ENCODE data around the gene PROCA1. TPM values are rescaled to one million over a fixed set of nuclear protein-coding genes. Genes with fewer than 3 reads are reported as not detected.

The PROCA1 gene
- total RNA-seq, 1 experiment from 2014 or later = 1.1 TPM

- H3K27me3 Mint-ChIP-seq (ENCODE audit: insufficient read depth, unreplicated experiment) = no peaks in the 10 kb centered on the region
- H3K4me1 Mint-ChIP-seq (ENCODE audit: insufficient read depth, unreplicated experiment) = no peaks in the 10 kb centered on the region
- POLR2A ChIA-PET = interaction anchor here (0.9 to 1.7 kb wide), 4 partner anchors 9 to 57 kb away, joined by 3 to 7 read pairs (median 6); partner anchors contain the start of genes BLTP2 and RPL23A
- no peak for TF ChIP-seq CTCF (IDR thresholded peaks at IDR 0.05; ENCODE audit: unreplicated experiment)
- peaks cover 50% of the 10 kb centered on the region for H3K36me3 Mint-ChIP-seq (ENCODE audit: insufficient read depth, unreplicated experiment)
- CTCF ChIA-PET = no interaction called here
- H3K4me3 Mint-ChIP-seq (ENCODE audit: unreplicated experiment) = no peak overlapping the region
- intact Hi-C loops (cut with micrococcal nuclease) = no loop called here
- no peak overlapping the region for H3K27ac Mint-ChIP-seq (ENCODE audit: low read depth, unreplicated experiment)
- no TSS peak for BruUV-seq (replicated peaks)
- no peaks in the 10 kb centered on the region for H3K9me3 Mint-ChIP-seq (ENCODE audit: unreplicated experiment)
- no peak for DNase-seq (ENCODE audit: unreplicated experiment)
These were observed 8.9 kb downstream of the PROCA1 start for GRCh38 chr17:28702752-28703150.

- H3K4me1 Mint-ChIP-seq (ENCODE audit: insufficient read depth, unreplicated experiment) = no peaks in the 10 kb centered on the region
- POLR2A ChIA-PET = interaction anchor here (0.9 to 1.7 kb wide), 4 partner anchors 8 to 57 kb away, joined by 3 to 7 read pairs (median 6); partner anchors contain the start of genes BLTP2 and RPL23A
- no peak overlapping the region for H3K4me3 Mint-ChIP-seq (ENCODE audit: unreplicated experiment)
- H3K27me3 Mint-ChIP-seq (ENCODE audit: insufficient read depth, unreplicated experiment) = no peaks in the 10 kb centered on the region
- no peak for TF ChIP-seq CTCF (IDR thresholded peaks at IDR 0.05; ENCODE audit: unreplicated experiment)
- no peak for DNase-seq (ENCODE audit: unreplicated experiment)
- intact Hi-C loops (cut with micrococcal nuclease) = no loop called here
- H3K36me3 Mint-ChIP-seq (ENCODE audit: insufficient read depth, unreplicated experiment) = peaks cover 56% of the 10 kb centered on the region
- no peaks in the 10 kb centered on the region for H3K9me3 Mint-ChIP-seq (ENCODE audit: unreplicated experiment)
- H3K27ac Mint-ChIP-seq (ENCODE audit: low read depth, unreplicated experiment) = no peak overlapping the region
- CTCF ChIA-PET = no interaction called here
- BruUV-seq (replicated peaks) = no TSS peak
These were observed 9.5 kb downstream of the PROCA1 start for GRCh38 chr17:28702026-28702751.

GRCh38 chr17:28700830-28701492 lies 10.7 kb downstream of the PROCA1 start:
- CTCF ChIA-PET = no interaction called here
- Mint-ChIP-seq H3K27me3 (ENCODE audit: insufficient read depth, unreplicated experiment) (no peaks in the 10 kb centered on the region), H3K27ac (ENCODE audit: low read depth, unreplicated experiment) (no peak overlapping the region), H3K4me3 (ENCODE audit: unreplicated experiment) (no peak overlapping the region), H3K9me3 (ENCODE audit: unreplicated experiment) (no peaks in the 10 kb centered on the region), H3K4me1 (ENCODE audit: insufficient read depth, unreplicated experiment) (no peaks in the 10 kb centered on the region), H3K36me3 (ENCODE audit: insufficient read depth, unreplicated experiment) (peaks cover 68% of the 10 kb centered on the region)
- no peak for TF ChIP-seq CTCF (IDR thresholded peaks at IDR 0.05; ENCODE audit: unreplicated experiment)
- intact Hi-C loops (cut with micrococcal nuclease) = no loop called here
- no peak for DNase-seq (ENCODE audit: unreplicated experiment)
- BruUV-seq (replicated peaks) = no TSS peak
- POLR2A ChIA-PET = no interaction called here

- H3K4me1 Mint-ChIP-seq (ENCODE audit: insufficient read depth, unreplicated experiment) = no peaks in the 10 kb centered on the region
- CTCF ChIA-PET = no interaction called here
- TF ChIP-seq CTCF (IDR thresholded peaks at IDR 0.05; ENCODE audit: unreplicated experiment) = no peak
- no peaks in the 10 kb centered on the region for H3K27me3 Mint-ChIP-seq (ENCODE audit: insufficient read depth, unreplicated experiment)
- H3K27ac Mint-ChIP-seq (ENCODE audit: low read depth, unreplicated experiment) = no peak overlapping the region
- intact Hi-C loops (cut with micrococcal nuclease) = no loop called here
- BruUV-seq (replicated peaks) = no TSS peak
- H3K4me3 Mint-ChIP-seq (ENCODE audit: unreplicated experiment) = no peak overlapping the region
- H3K9me3 Mint-ChIP-seq (ENCODE audit: unreplicated experiment) = no peaks in the 10 kb centered on the region
- H3K36me3 Mint-ChIP-seq (ENCODE audit: insufficient read depth, unreplicated experiment) = peaks cover 75% of the 10 kb centered on the region
- POLR2A ChIA-PET = no interaction called here
- DNase-seq (ENCODE audit: unreplicated experiment) = no peak
These were observed 11.4 kb downstream of the PROCA1 start for GRCh38 chr17:28700278-28700677.

Measured in MCF 10A (cell line).